Measurements from ENCODE around the gene BTBD2.

GRCh38 chr19:1980809-1981181 is 34.7 kb downstream of the BTBD2 start:
- TF ChIP-seq EZH2 (IDR thresholded peaks at IDR 0.05) (no peak), POLR2AphosphoS5 (IDR thresholded peaks at IDR 0.05; ENCODE audit: borderline replicate concordance, low read depth, low read length) (no peak)

Data from SK-N-MC (cell line).